ENCODE data around the gene ADAM8. TPM values are rescaled to one million over a fixed set of nuclear protein-coding genes. Genes with fewer than 3 reads are reported as not detected.

The ADAM8 gene
- total RNA-seq, 2 donors from 2014 or later = 3.7 to 5.7 TPM

DNA sequence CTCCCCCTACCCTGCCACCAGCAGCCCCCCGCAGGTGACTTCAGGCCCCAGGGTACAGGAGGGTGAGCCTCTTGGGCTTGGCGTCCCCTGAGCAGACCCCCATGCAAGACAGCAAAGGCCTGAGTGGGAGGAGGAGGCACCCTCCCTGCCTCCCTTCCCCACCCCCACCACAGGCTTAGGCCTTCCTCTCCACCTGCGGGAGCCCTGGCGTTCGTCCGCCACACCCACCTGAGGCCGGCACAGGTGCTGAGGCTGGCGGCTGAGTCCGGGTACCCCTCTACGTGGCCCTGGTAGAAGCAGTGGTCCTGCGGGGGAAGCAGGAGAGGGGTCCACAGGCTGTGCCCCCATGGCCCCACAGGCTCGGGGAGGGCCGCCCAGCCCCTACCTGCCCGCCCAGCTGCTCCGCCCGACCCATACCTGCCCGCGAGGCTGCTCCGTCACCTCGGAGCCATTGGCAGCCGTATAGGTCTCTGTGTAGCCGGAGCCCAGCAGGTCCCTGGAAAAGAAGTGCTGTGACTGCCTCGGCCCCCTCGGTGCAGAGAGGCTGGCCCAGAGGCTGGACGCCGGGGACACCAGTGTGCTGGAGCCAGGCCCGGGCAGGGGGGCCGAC is 3.0 kb downstream of the ADAM8 start:
- peaks cover 4% of the 10 kb centered on the region for H3K4me1 ChIP-seq
- H3K36me3 ChIP-seq = no peaks in the 10 kb centered on the region
- H3K9me3 ChIP-seq = no peaks in the 10 kb centered on the region
- TF ChIP-seq, protein P1, sequence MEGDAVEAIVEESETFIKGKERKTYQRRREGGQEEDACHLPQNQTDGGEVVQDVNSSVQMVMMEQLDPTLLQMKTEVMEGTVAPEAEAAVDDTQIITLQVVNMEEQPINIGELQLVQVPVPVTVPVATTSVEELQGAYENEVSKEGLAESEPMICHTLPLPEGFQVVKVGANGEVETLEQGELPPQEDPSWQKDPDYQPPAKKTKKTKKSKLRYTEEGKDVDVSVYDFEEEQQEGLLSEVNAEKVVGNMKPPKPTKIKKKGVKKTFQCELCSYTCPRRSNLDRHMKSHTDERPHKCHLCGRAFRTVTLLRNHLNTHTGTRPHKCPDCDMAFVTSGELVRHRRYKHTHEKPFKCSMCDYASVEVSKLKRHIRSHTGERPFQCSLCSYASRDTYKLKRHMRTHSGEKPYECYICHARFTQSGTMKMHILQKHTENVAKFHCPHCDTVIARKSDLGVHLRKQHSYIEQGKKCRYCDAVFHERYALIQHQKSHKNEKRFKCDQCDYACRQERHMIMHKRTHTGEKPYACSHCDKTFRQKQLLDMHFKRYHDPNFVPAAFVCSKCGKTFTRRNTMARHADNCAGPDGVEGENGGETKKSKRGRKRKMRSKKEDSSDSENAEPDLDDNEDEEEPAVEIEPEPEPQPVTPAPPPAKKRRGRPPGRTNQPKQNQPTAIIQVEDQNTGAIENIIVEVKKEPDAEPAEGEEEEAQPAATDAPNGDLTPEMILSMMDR (IDR thresholded peaks at IDR 0.05) = no peak
- H3K27ac ChIP-seq = no peak overlapping the region
- intact Hi-C loops (cut with DNase I) = no loop called here
- DNase-seq = no peak
- H3K27me3 ChIP-seq = peaks cover 16% of the 10 kb centered on the region
- H3K9ac ChIP-seq (ENCODE audit: low read depth in 2 of 2, low read length in 2 of 2) = no peak overlapping the region
- no peak overlapping the region for H3K4me3 ChIP-seq

GRCh38 chr10:133272964-133273420 is 3.7 kb downstream of the ADAM8 start:
- TF ChIP-seq, protein P1 (IDR thresholded peaks at IDR 0.05) = no peak
- Histone ChIP-seq H3K9me3 (no peaks in the 10 kb centered on the region), H3K4me3 (no peak overlapping the region), H3K36me3 (no peaks in the 10 kb centered on the region), H3K4me1 (peaks cover 4% of the 10 kb centered on the region), H3K27ac (no peak overlapping the region), H3K27me3 (peaks cover 16% of the 10 kb centered on the region), H3K9ac (ENCODE audit: low read depth in 2 of 2, low read length in 2 of 2) (no peak overlapping the region)
- intact Hi-C loops (cut with DNase I) = no loop called here
- DNase-seq = no peak

DNA sequence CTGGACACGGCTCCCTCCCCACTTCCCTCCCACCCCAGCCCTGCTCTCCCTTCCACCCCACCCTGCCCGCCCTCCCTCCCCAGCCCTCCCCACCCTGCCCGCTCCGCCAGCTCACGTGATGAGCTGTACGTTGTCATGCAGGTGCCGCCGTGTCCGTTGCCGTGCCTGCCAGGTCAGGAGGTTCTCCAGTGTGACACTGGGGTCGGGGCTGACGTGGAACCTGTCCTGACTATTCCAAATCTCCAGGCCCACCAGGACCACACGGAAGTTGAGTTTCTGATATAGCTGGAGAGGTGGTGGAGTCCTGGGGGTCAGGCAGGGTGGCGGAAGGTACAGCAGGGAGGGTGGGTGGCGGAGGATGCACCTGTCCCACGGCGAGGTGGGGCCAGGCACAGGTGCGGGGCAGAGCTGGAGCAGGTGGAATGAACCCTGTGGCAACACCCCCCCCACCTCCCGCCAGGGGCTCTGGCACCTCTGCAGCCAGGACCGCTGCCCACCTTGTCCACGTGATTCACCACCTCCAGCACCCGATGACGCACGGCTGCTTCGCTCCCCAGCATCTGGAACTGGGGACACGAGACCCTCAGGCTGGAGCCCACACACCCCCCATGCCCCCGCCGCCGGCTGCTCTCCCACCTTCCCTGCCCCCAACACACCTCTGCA is 4.2 kb downstream of the ADAM8 start:
- intact Hi-C loops (cut with DNase I) = no loop called here

GRCh38 chr10:133271521-133272300 is 5.0 kb downstream of the ADAM8 start:
- no peaks in the 10 kb centered on the region for H3K4me1 ChIP-seq
- no peak overlapping the region for H3K4me3 ChIP-seq
- DNase-seq = no peak
- no peak overlapping the region for H3K27ac ChIP-seq
- intact Hi-C loops (cut with DNase I) = no loop called here
- H3K9ac ChIP-seq (ENCODE audit: low read depth in 2 of 2, low read length in 2 of 2) = no peak overlapping the region
- peaks cover 11% of the 10 kb centered on the region for H3K27me3 ChIP-seq
- TF ChIP-seq, protein P1 (IDR thresholded peaks at IDR 0.05) = no peak
- no peaks in the 10 kb centered on the region for H3K36me3 ChIP-seq
- no peaks in the 10 kb centered on the region for H3K9me3 ChIP-seq

More for the DNA sequence above, 4.2 kb downstream of the ADAM8 start:
- TF ChIP-seq, protein P1 (IDR thresholded peaks at IDR 0.05) = no peak
- no peak overlapping the region for H3K27ac ChIP-seq
- H3K4me3 ChIP-seq = no peak overlapping the region
- no peak for DNase-seq
- H3K4me1 ChIP-seq = peaks cover 4% of the 10 kb centered on the region
- no peak overlapping the region for H3K9ac ChIP-seq (ENCODE audit: low read depth in 2 of 2, low read length in 2 of 2)
- H3K9me3 ChIP-seq = no peaks in the 10 kb centered on the region
- no peaks in the 10 kb centered on the region for H3K36me3 ChIP-seq
- peaks cover 16% of the 10 kb centered on the region for H3K27me3 ChIP-seq

GRCh38 chr10:133270773-133271297 is 5.8 kb downstream of the ADAM8 start:
- H3K36me3 ChIP-seq = no peaks in the 10 kb centered on the region
- TF ChIP-seq, protein P1 (IDR thresholded peaks at IDR 0.05) = no peak
- H3K4me3 ChIP-seq = no peak overlapping the region

More at GRCh38 chr10:133270773-133271297, 5.8 kb downstream of the ADAM8 start:
- no peak overlapping the region for H3K9ac ChIP-seq (ENCODE audit: low read depth in 2 of 2, low read length in 2 of 2)
- no peak overlapping the region for H3K27ac ChIP-seq
- H3K4me1 ChIP-seq = no peaks in the 10 kb centered on the region
- no peak for DNase-seq
- intact Hi-C loops (cut with DNase I) = no loop called here
- no peaks in the 10 kb centered on the region for H3K9me3 ChIP-seq
- peaks cover 3% of the 10 kb centered on the region for H3K27me3 ChIP-seq

All from colonic mucosa (tissue), 4 donors.